Keratinocyte (primary cell): ENCODE data around the gene CNIH1. TPM values are rescaled to one million over a fixed set of nuclear protein-coding genes. Genes with fewer than 3 reads are reported as not detected.
A peak's percentile ranks its signal among the peaks of the same experiment; 100 is the strongest.

Source experiments
- DNase-seq: peaks from one replicate; pipeline ENCODE4 v3.0.0-alpha.2; 2011; ENCODE audit warnings: low read depth, missing footprints, low spot score
- FAIRE-seq: peaks from 2 replicates; lab custom pipeline; 2011; peaks lifted over from hg19 to GRCh38; lab: Jason Lieb, UNC
- H2AFZ ChIP-seq: 2 replicates; pipeline ENCODE4 v1.6.0; 2012; ENCODE audit warnings: low read length, control low read depth, inconsistent platforms; ENCODE audit not compliant: control insufficient read depth
- H3K27ac ChIP-seq: 2 replicates; pipeline ENCODE4 v1.5.1; 2011; ENCODE audit warnings: low read length; ENCODE audit not compliant: control insufficient read depth, insufficient read depth
- H3K27me3 ChIP-seq: 3 replicates; pipeline ENCODE4 v1.6.0; 2011; ENCODE audit warnings: low read length; ENCODE audit not compliant: control insufficient read depth, insufficient read depth; ENCODE audit errors: extremely low read depth
- H3K36me3 ChIP-seq, 2 experiments: 2 replicates in 1 of 2; 3 replicates in 1 of 2; pipeline ENCODE4 v1.5.1; 2011; ENCODE audit warnings: low read length in 2 of 2, mild to moderate bottlenecking in 1 of 2; ENCODE audit not compliant: control insufficient read depth in 2 of 2, insufficient read depth in 2 of 2; ENCODE audit errors: extremely low read depth in 1 of 2
- H3K4me1 ChIP-seq: 3 replicates; pipeline ENCODE4 v1.5.1; 2011; ENCODE audit warnings: low read length; ENCODE audit not compliant: control insufficient read depth, insufficient read depth; ENCODE audit errors: extremely low read depth
- H3K4me2 ChIP-seq: 3 replicates; pipeline ENCODE4 v1.6.0; 2011; ENCODE audit warnings: low read depth, low read length; ENCODE audit not compliant: control insufficient read depth, insufficient read depth; ENCODE audit errors: extremely low read depth
- H3K4me3 ChIP-seq, 3 experiments: fragments of 200-600 bp in 1 of 3; sonication (generic) in 1 of 3; 2 replicates in 2 of 3; 3 replicates in 1 of 3; pipeline ENCODE4 v1.5.1; 2011 to 2016; ENCODE audit warnings: low read length in 3 of 3, mild to moderate bottlenecking in 3 of 3, control low read depth in 2 of 3, inconsistent platforms in 1 of 3, low read depth in 1 of 3, mixed read lengths in 1 of 3, mixed run types in 1 of 3, moderate library complexity in 1 of 3; ENCODE audit not compliant: control insufficient read depth in 2 of 3, insufficient read depth in 2 of 3; ENCODE audit errors: extremely low read depth in 1 of 3
- H3K79me2 ChIP-seq: 2 replicates; pipeline ENCODE4 v1.6.0; 2012; ENCODE audit warnings: low read length; ENCODE audit not compliant: control insufficient read depth, insufficient read depth
- H3K9ac ChIP-seq: 3 replicates; pipeline ENCODE4 v1.6.0; 2011; ENCODE audit warnings: low read length; ENCODE audit not compliant: control insufficient read depth, insufficient read depth; ENCODE audit errors: extremely low read depth
- H3K9me1 ChIP-seq: 3 replicates; pipeline ENCODE4 v1.6.0; 2011; ENCODE audit warnings: low read length; ENCODE audit not compliant: control insufficient read depth, insufficient read depth; ENCODE audit errors: extremely low read depth
- H3K9me3 ChIP-seq: 2 replicates; pipeline ENCODE4 v1.5.1; 2012; ENCODE audit warnings: low read depth, low read length; ENCODE audit not compliant: control insufficient read depth
- H4K20me1 ChIP-seq: 3 replicates; pipeline ENCODE4 v1.6.0; 2011; ENCODE audit warnings: low read length; ENCODE audit not compliant: control insufficient read depth, insufficient read depth; ENCODE audit errors: extremely low read depth
- EZH2 ChIP-seq: IDR thresholded peaks from one replicate; pipeline ENCODE4 v1.6.1; 2012; ENCODE audit warnings: inconsistent platforms, mild to moderate bottlenecking, low read length, moderate library complexity
- dilution Hi-C: fragments of 300-500 bp; cut with MboI; formaldehyde crosslinking; loops from one replicate; pipeline ENCODE4 v1.7.0; 2020; ENCODE audit warnings: low sequenced_read_pairs; ENCODE audit not compliant: extremely low pct_ligation_motif_present
- polyA plus RNA-seq, 5 experiments: library from polyadenylated mRNA; depleted of rRNA in 3 of 5; stranded (reverse) in 3 of 5; stranded (forward) in 1 of 5; unstranded in 1 of 5; fragments of >200 nt; gene quantifications; 1 replicate in 1 of 5; 2 replicates in 3 of 5; 3 replicates in 1 of 5; pipeline versions ENCODE4 v1.2.1 to v1.2.3, GENCODE V29; 2011 to 2012; ENCODE audit warnings: missing spikeins in 2 of 5, low read depth in 1 of 5, low replicate concordance in 1 of 5
- TF ChIP-seq, protein P1 (sequence below), 3 experiments: IDR thresholded peaks in 1 of 3; conservative IDR thresholded peaks in 1 of 3; optimal IDR thresholded peaks in 1 of 3; 2 replicates in 2 of 3; 3 replicates in 1 of 3; pipeline versions ENCODE3 to v1.5.1; 2011; ENCODE audit warnings: low read length in 3 of 3, mild to moderate bottlenecking in 3 of 3, moderate library complexity in 2 of 3, control low read depth in 1 of 3, inconsistent platforms in 1 of 3; ENCODE audit not compliant: insufficient read depth in 2 of 3; ENCODE audit errors: extremely low read depth in 1 of 3

Gene CNIH1
- polyA plus RNA-seq, 1 donor (not counting 4 experiments of a cell fraction or from before 2014, with no cell fraction given) = 322 TPM

DNA sequence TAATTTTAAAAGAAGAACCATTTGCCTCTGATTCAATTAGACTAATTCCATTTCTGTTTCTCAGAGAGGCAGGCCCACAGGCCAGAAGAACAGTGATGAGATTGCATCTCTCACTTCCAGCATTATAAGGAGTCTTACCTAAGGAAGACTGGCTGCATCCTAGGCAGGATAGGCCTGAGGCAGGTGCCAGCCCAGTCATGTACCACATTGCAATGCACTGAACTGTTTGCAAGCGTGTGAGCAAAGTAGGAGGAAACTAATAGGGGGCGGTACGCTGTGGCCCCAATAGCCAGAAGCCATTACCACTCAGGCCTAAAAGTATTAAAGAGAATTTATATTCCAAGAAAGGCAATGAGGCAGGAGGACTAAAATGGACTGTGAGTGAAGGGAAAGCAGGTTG is 12.1 kb upstream of the CNIH1 start:
- peaks cover 7% of the 10 kb centered on the region for H3K4me1 ChIP-seq
- no peaks in the 10 kb centered on the region for H3K79me2 ChIP-seq
- no peak overlapping the region for H3K9ac ChIP-seq
- peak; percentile 85 for FAIRE-seq
- no peaks in the 10 kb centered on the region for H3K36me3 ChIP-seq
- no peaks in the 10 kb centered on the region for H4K20me1 ChIP-seq
- TF ChIP-seq EZH2 = no peak
- TF ChIP-seq, protein P1, sequence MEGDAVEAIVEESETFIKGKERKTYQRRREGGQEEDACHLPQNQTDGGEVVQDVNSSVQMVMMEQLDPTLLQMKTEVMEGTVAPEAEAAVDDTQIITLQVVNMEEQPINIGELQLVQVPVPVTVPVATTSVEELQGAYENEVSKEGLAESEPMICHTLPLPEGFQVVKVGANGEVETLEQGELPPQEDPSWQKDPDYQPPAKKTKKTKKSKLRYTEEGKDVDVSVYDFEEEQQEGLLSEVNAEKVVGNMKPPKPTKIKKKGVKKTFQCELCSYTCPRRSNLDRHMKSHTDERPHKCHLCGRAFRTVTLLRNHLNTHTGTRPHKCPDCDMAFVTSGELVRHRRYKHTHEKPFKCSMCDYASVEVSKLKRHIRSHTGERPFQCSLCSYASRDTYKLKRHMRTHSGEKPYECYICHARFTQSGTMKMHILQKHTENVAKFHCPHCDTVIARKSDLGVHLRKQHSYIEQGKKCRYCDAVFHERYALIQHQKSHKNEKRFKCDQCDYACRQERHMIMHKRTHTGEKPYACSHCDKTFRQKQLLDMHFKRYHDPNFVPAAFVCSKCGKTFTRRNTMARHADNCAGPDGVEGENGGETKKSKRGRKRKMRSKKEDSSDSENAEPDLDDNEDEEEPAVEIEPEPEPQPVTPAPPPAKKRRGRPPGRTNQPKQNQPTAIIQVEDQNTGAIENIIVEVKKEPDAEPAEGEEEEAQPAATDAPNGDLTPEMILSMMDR (optimal IDR thresholded peaks at IDR 0.05 in 1 of 3, IDR thresholded peaks at IDR 0.05 in 1 of 3, conservative IDR thresholded peaks at IDR 0.05 in 1 of 3; ENCODE audit: extremely low read depth in 1 of 3, insufficient read depth in 2 of 3, low read length in 3 of 3) = no peak
- H3K4me2 ChIP-seq = no peak overlapping the region
- H2AFZ ChIP-seq = no peak overlapping the region
- H3K9me3 ChIP-seq = no peaks in the 10 kb centered on the region
- H3K9me1 ChIP-seq = no peaks in the 10 kb centered on the region
- peak; percentile 49 for DNase-seq
- no peak overlapping the region for H3K4me3 ChIP-seq
- H3K27ac ChIP-seq = no peak overlapping the region
- dilution Hi-C loops = no loop called here
- H3K27me3 ChIP-seq = no peaks in the 10 kb centered on the region

DNA sequence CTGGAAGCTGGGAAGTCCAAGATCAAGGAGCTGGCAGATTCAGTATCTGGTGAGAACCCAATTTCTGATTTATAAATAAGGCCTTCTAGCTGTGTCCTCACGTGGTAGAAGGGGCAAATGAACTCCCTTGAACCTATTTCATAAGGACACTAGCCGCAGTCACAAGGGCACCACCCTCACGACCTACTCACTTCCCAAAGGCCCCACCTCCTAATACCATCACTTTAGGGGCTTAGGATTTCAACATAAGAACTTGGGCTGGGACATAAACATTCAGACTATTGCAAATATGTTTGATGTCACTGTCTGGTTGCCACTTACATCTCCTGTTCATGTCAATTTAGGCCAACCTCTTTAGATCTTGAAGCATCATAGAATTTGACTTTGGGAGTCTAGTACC is 10.8 kb upstream of the CNIH1 start:
- TF ChIP-seq EZH2 = no peak
- TF ChIP-seq, protein P1 (optimal IDR thresholded peaks at IDR 0.05 in 1 of 3, IDR thresholded peaks at IDR 0.05 in 1 of 3, conservative IDR thresholded peaks at IDR 0.05 in 1 of 3; ENCODE audit: extremely low read depth in 1 of 3, insufficient read depth in 2 of 3, low read length in 3 of 3) = no peak
- H3K27me3 ChIP-seq = no peaks in the 10 kb centered on the region
- H3K79me2 ChIP-seq = no peaks in the 10 kb centered on the region
- dilution Hi-C loops = no loop called here
- no peaks in the 10 kb centered on the region for H4K20me1 ChIP-seq
- peaks cover 12% of the 10 kb centered on the region for H3K4me1 ChIP-seq
- FAIRE-seq (no peak), DNase-seq (no peak)
- no peaks in the 10 kb centered on the region for H3K9me1 ChIP-seq
- H3K27ac ChIP-seq = no peak overlapping the region
- H3K9me3 ChIP-seq = no peaks in the 10 kb centered on the region
- H3K4me3 ChIP-seq = no peak overlapping the region
- H3K9ac ChIP-seq = no peak overlapping the region
- H2AFZ ChIP-seq = no peak overlapping the region
- H3K4me2 ChIP-seq = no peak overlapping the region
- no peaks in the 10 kb centered on the region for H3K36me3 ChIP-seq
